Stimulated activated CD4-positive, alpha-beta T cell treated with anti-CD3 and anti-CD28 coated beads, Interleukin-1b, Interleukin-23, amount 100 ng/mL, for 24 hours (primary cell): ENCODE data around the gene ADCY2.
"Not testable (repeated sequence)": the region's sequence is repeated elsewhere in the genome, so short reads cannot be mapped to it uniquely, and the experiment has no call there.

Source experiments
- DNase-seq, 4 experiments: peaks; one replicate each; pipeline ENCODE4 v3.0.0-alpha.2; 2020; ENCODE audit warnings: low read depth in 4 of 4, low spot score in 1 of 4

Gene ADCY2

GRCh38 chr5:7395432-7395946, 449 bp upstream of the ADCY2 start:
- DNase-seq: no peak

GRCh38 chr5:7396713-7397454, 946 bp downstream of the ADCY2 start:
- no peak for DNase-seq

- DNase-seq: no peak
Measured at GRCh38 chr5:7397937-7398336, 2.0 kb downstream of the ADCY2 start.

GRCh38 chr5:7398596-7399280, 2.8 kb downstream of the ADCY2 start:
- no peak for DNase-seq

DNA sequence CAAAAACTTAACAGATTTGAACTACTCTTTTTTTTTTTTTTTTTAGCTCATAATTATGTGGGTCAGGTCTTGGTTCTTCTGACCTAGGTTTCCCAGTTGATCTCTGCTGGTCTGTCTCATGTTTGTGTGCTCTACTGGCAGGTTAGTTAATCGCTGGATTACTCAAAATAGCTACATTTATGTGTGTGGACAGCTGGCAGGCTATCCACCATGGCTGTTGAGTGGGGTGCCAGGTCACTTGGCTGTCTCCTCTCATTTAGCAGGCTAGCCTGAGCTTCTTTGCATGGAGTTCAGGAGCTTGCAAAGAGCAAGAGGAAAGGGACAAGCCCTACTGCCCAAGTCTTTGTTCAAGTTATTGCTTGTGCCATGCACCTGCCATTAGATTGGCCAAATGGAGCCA, 9.3 kb downstream of the ADCY2 start:
- no peak for DNase-seq

DNA sequence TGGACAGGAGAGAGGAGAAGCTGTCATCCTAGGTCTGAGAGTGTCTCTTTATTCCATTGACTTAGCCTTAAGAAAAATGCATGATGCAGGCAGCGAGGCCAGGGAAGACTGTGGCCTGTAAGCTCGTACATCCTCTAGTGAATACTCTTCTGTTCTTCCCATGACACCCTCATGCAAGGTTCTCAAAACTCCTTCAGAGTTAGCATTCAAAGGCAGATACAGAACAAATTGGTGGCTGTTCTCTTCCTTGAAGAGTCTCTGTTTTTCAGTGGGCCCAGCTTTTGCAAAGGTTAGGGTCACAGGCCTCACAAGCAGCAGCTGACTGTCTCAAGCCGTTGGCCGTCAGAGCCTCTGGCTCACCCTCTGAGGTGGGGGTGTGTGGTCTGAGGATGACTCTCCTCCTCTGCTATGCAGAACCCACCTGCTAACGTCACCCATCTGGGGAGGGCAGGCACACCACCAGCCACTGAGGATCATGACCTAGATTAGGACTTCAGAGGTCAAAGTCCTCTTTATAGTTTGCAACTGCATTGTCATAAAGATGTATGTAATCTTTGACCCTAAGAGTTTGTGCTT, 15.1 kb downstream of the ADCY2 start:
- no peak for DNase-seq

GRCh38 chr5:7412409-7412808, 16.5 kb downstream of the ADCY2 start:
- no peak for DNase-seq

- no peak for DNase-seq
Measured at GRCh38 chr5:7415123-7415522, 19.2 kb downstream of the ADCY2 start.

DNA sequence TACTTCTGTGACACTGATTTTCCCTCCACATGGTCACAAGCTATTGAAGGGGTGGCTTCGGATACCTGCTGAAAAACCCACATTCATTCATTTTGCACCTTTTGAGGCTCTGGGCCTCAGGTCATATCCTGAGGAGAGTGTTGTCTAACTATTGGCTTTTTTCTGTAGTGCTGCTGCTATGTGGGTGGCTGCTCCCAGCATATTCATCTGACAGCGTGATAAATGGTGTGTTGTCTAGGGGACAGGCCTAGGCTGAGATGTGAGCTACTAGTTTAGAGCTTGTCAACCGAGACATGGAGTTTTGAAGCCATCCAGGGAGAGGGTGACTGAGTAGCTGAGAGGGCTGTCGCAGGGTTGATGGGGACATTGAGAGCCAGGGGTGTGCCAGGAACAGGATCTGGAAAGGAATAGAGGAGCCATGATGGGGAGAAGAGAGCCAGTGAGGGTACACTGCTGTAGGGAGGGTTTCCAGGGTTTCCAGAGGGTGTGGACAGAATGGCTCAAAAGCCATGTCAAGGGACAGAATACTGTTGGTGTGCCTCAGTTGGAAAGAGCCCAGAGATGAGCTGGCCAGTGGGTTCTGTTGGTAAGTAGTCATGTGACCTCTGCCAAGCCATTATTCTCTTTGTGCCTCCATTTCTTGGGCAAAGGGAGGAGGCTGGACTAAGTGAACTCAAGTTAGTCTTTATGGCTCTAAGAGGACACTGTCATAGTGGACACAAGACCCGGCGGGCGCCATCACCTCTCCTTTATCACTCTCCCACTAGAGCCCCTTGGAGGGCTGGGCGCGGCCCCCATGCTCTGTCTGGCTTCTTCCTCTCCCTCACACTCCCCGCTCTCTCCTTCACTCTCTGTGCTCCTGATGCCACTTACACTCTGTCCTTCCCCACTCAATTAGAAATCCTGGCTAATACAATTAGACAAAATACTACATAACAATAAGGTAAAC, 19.9 kb downstream of the ADCY2 start:
- no peak for DNase-seq

GRCh38 chr5:7418276-7418675, 22.3 kb downstream of the ADCY2 start:
- DNase-seq: no peak

DNA sequence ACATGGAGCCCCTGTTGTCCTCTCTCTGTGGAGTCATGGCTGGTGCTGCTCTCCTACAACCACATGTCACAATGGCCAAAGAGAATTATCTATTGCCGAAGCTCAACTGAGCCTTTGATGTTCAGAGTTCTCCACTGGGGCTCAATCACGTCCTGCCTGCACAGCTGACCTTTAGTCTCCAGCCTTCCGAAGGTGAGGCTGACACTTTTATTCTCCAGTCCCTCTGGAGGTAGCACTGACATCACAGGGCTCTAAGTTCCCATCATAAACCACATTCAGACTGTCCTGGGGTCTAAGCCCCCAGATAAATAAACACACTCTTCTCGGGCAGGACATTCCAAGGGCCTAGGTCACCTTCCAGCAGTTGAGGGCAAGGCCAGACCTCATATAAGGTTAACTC, 23.4 kb downstream of the ADCY2 start:
- DNase-seq: no peak

DNA sequence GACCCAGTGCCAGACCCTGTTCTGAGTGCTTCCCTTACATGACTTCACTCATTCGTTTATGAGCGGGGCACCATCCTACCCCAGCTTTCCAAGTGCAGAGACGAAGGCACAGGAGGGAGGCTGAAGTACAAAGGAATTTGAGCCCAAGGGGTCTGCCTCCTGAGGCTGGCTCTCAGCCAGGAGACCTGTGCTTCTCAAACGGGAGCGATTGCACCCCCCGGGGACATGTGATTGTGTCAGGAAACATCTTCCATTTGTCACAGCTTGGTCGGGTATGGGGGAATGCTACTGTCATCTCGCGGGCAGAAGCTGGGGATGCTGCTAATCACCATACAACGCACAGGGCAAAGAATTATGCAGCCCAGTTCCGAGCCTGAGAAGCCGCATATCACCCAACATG, 23.9 kb downstream of the ADCY2 start:
- no peak for DNase-seq

DNA sequence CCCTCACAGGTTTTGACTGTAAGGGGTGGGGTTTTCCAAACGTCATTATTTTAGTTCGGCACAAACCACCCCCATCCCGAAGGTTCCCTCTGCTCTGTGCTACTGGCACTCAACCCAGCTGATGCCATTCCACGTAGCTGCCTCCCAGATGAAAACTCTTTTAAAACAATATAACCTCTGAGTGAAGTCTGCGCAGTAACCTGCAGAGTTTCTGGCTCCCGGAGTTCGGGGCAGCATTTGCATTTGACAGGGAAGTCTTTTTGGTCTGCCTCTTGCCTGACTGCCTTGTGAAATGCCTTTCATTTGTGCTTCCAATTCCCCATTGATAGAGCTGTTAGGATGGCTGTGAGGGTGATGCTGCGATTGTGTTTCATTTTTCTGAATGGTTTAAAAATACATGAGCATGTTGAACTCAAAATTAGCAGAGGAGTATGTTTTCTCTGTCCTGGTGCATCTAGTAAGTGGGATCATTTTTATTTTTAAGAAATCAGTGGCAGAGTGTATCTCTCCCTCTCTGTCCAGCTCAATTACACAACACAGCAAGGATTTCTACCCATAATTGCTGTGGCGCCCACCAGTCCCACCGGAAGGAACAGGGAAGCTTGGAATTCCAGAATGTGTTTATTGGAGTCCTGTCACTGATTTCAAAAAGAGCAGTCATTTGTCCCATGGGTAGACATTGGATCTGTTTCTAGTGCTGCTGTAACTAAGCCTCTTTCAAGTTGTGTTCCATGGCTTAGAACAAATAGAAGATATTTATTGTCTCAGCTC, 24.8 kb downstream of the ADCY2 start:
- DNase-seq: no peak

GRCh38 chr5:7422316-7423106, 26.6 kb downstream of the ADCY2 start:
- no peak for DNase-seq

- DNase-seq: not testable (repeated sequence)
Measured at GRCh38 chr5:7423231-7423630, 27.3 kb downstream of the ADCY2 start.

DNA sequence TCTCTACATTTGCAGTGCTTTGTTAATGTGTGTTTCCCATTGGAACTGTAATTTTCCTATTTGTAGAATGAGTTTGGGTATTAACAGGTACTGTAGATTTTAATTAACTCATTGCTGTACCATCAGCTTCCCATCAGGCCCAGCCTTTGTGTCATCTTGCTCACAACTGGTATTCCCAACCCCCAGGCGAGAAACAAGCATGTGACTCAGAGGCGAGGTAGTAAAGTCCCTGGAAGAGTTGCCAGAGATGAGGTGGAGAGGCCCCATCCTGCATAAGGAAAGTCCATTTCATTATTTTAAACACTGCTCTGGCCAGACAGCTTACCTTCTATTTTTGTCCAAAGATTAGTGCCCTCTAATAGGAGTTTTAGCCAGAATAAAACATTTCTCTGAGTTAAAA, 29.9 kb downstream of the ADCY2 start:
- no peak for DNase-seq

DNA sequence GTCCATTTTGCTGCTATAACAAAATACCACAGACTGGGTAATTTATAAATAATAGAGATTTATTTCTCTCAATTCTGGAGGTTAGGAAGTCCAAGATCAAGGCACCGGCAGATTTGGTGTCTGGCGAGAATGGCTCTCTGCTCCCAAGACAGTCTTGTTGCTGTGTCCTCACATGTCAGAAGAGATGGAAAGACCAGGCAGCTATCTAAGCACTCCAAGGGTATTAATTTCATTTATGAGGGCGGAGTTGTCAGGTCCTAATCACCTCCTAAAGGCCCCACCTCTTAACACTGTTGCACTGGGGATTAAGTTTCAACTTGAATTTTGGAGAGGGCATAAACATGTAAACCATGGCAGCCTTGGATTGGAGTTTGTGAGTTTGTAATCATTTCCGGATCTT, 30.3 kb downstream of the ADCY2 start:
- no peak for DNase-seq

DNA sequence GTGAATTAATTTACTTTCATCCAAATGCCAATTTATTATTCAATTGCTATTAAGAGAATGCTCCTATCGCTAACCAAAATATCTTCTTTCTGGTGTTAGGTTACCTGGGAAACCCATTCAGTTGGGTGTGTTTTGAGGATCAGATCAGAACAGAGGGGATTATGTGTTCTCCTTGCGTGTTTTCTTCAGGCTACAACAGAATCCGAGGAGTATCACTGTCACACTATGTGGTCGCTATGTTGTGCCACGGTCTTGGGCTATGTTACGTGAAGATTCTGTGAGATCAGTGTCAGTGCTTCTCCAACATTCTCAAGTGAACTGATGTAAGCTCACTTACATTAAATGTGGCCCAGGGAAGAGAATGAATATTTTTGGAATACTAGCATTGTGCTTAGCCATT, 39.0 kb downstream of the ADCY2 start:
- no peak for DNase-seq

GRCh38 chr5:7435503-7435902, 39.6 kb downstream of the ADCY2 start:
- DNase-seq: no peak

DNA sequence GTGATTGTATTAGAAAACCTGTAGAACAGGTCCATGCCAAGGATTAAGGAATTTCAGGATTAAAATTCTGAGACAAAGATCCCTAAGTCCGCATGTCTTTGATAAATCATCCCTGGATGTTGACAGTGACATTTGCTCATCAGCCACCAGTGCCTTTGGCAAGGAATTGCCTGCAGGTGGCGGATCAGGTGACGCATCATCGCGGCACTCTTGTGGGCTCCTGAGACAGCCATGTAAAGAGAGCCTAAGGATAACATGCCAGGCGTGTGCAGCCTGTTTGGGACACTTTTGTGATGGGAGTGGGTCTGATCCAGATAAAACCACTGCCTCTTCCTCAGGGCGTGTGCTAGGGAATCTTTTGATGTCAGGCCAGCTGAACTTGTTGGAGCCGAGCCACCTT, 40.6 kb downstream of the ADCY2 start:
- DNase-seq: no peak
